HUES6 (cell line): ENCODE measurements around the gene LRRC72.

Experiments
- H3K27ac ChIP-seq: 2 replicates; pipeline ENCODE4 v1.7.0; 2013; ENCODE audit warnings: low read depth, mild to moderate bottlenecking, low read length, inconsistent platforms
- H3K27me3 ChIP-seq: 2 replicates; pipeline ENCODE4 v1.6.1; 2013; ENCODE audit warnings: low read length; ENCODE audit not compliant: control insufficient read depth, insufficient read depth
- H3K36me3 ChIP-seq: 2 replicates; pipeline ENCODE4 v1.6.1; 2013; ENCODE audit warnings: low read length; ENCODE audit not compliant: control insufficient read depth, insufficient read depth
- H3K4me1 ChIP-seq: 2 replicates; pipeline ENCODE4 v1.6.1; 2013; ENCODE audit warnings: low read length; ENCODE audit not compliant: control insufficient read depth, insufficient read depth
- H3K4me3 ChIP-seq: 2 replicates; pipeline ENCODE4 v1.5.1; 2013; ENCODE audit warnings: low read depth, low read length
- H3K9ac ChIP-seq: one replicate; pipeline ENCODE4 v1.6.1; 2013; ENCODE audit warnings: mild to moderate bottlenecking, low read length
- H3K9me3 ChIP-seq: 2 replicates; pipeline ENCODE4 v1.6.1; 2013; ENCODE audit warnings: low read depth, low read length; ENCODE audit not compliant: control insufficient read depth, insufficient read depth

Gene LRRC72

GRCh38 chr7:16579216-16579615 is 52.6 kb downstream of the LRRC72 start:
- Histone ChIP-seq H3K9me3 (no peaks in the 10 kb centered on the region), H3K27me3 (no peaks in the 10 kb centered on the region), H3K4me3 (no peak overlapping the region), H3K36me3 (no peaks in the 10 kb centered on the region), H3K4me1 (no peaks in the 10 kb centered on the region), H3K27ac (no peak overlapping the region), H3K9ac (no peak overlapping the region)

DNA sequence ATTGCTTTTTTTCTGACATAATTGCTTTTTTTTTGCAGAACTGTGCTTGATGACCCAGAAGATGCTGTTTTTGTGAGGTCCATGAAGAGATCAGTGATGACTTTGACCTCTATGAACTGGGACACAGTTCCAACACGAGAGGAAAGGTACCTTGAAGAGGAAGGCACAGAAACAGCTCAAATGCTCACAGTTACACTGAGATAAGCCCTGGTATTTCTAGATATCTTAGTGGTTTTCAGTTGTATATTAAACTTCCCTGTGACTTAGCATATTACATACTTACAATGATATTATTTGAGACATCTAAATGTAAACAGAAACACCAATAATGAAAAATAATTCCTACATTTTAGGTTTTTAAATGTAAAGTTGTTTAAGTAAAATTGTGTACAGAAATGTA is 54.7 kb downstream of the LRRC72 start:
- no peaks in the 10 kb centered on the region for H3K27me3 ChIP-seq
- no peak overlapping the region for H3K4me3 ChIP-seq
- no peak overlapping the region for H3K9ac ChIP-seq
- no peak overlapping the region for H3K27ac ChIP-seq
- no peaks in the 10 kb centered on the region for H3K36me3 ChIP-seq
- no peaks in the 10 kb centered on the region for H3K4me1 ChIP-seq
- H3K9me3 ChIP-seq = no peaks in the 10 kb centered on the region

DNA sequence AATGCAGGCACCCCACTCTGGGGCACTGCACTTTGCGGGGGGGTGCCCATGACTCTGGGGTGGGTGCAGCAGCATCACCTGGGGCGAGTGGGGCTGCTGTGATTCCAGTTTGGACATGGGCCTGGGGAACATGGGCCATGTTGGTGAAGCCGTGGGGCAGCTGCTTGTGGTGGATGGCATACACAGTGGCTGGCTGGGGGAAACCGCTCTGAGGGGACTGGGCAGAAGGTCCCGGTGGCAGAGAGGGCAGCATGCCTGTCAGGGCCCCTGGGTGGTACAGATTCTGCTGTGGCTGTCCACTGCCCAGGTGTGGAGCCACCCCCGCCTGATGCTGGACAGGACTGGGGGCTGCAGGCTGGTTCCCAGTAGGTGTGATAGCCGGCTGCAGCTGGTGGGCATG is 57.2 kb downstream of the LRRC72 start:
- 0 out of 2 replicates have a peak, but pooled peaks cover 9% of the 10 kb centered on the region for H3K4me1 ChIP-seq
- H3K4me3 ChIP-seq = no peak overlapping the region
- no peaks in the 10 kb centered on the region for H3K9me3 ChIP-seq
- H3K36me3 ChIP-seq = no peaks in the 10 kb centered on the region
- H3K27ac ChIP-seq = no peak overlapping the region
- H3K9ac ChIP-seq = no peak overlapping the region
- no peaks in the 10 kb centered on the region for H3K27me3 ChIP-seq

GRCh38 chr7:16585540-16585939 is 58.9 kb downstream of the LRRC72 start:
- no peak overlapping the region for H3K4me3 ChIP-seq
- H3K27ac ChIP-seq = no peak overlapping the region
- no peaks in the 10 kb centered on the region for H3K9me3 ChIP-seq

GRCh38 chr7:16586081-16586874 is 59.7 kb downstream of the LRRC72 start:
- H3K27me3 ChIP-seq = no peaks in the 10 kb centered on the region
- H3K9ac ChIP-seq = no peak overlapping the region
- no peaks in the 10 kb centered on the region for H3K36me3 ChIP-seq
- 0 out of 2 replicates have a peak, but pooled peaks cover 9% of the 10 kb centered on the region for H3K4me1 ChIP-seq
- H3K9me3 ChIP-seq = no peaks in the 10 kb centered on the region
- H3K27ac ChIP-seq = no peak overlapping the region
- H3K4me3 ChIP-seq = no peak overlapping the region

More at GRCh38 chr7:16585540-16585939, 58.9 kb downstream of the LRRC72 start:
- H3K4me1 ChIP-seq = 0 out of 2 replicates have a peak, but pooled peaks cover 9% of the 10 kb centered on the region
- no peak overlapping the region for H3K9ac ChIP-seq
- H3K27me3 ChIP-seq = no peaks in the 10 kb centered on the region
- no peaks in the 10 kb centered on the region for H3K36me3 ChIP-seq

DNA sequence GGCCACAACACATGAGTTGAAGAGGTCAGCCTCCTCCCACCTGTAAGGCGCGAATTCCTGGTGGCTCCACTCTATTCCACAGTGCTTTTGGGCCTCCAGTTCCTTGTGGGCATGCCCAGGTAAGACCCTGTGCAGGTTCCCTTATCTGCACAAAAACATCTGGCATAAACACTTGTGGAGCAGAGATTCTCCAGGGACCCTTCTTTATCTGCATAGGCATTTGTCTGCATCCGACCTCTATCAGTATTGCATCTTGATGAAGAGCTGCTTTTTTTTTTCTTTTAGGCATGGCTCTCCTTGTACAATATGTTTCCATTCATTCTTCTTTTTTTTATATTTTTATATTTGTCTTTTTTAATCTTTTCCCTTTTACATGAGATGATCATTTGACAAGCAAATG is 60.5 kb downstream of the LRRC72 start:
- Histone ChIP-seq H3K9ac (no peak overlapping the region), H3K4me1 (0 out of 2 replicates have a peak, but pooled peaks cover 9% of the 10 kb centered on the region), H3K9me3 (no peaks in the 10 kb centered on the region), H3K27me3 (no peaks in the 10 kb centered on the region), H3K27ac (no peak overlapping the region), H3K4me3 (no peak overlapping the region), H3K36me3 (no peaks in the 10 kb centered on the region)

- Histone ChIP-seq H3K27ac (no peak overlapping the region), H3K4me1 (0 out of 2 replicates have a peak, but pooled peaks cover 9% of the 10 kb centered on the region), H3K36me3 (no peaks in the 10 kb centered on the region), H3K9ac (no peak overlapping the region), H3K4me3 (no peak overlapping the region), H3K27me3 (no peaks in the 10 kb centered on the region), H3K9me3 (no peaks in the 10 kb centered on the region)
Measured at GRCh38 chr7:16587790-16588189, 61.2 kb downstream of the LRRC72 start.

GRCh38 chr7:16589881-16590280 is 63.3 kb downstream of the LRRC72 start:
- Histone ChIP-seq H3K9me3 (no peaks in the 10 kb centered on the region), H3K4me1 (0 out of 2 replicates have a peak, but pooled peaks cover 9% of the 10 kb centered on the region), H3K4me3 (no peak overlapping the region), H3K9ac (no peak overlapping the region), H3K36me3 (no peaks in the 10 kb centered on the region), H3K27ac (no peak overlapping the region), H3K27me3 (no peaks in the 10 kb centered on the region)

DNA sequence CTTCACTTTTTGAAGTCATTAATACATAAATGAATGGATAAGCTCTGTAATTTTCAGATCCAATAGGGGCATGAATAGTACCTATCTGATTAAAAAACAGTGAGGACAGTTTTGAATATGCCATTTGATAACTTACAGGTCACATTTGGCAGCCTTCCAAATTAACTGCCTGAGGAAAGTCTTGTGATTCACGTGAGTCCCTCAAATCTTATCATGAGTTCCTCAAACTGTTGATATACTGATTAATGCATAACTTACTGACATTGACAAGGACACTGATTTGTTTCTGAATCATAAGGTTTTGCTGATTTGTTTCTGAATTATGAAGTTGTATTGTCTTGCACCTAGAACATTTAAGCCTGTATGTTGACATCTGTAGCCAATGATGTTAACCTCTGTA is 63.8 kb downstream of the LRRC72 start:
- Histone ChIP-seq H3K36me3 (no peaks in the 10 kb centered on the region), H3K4me1 (peaks cover 9% of the 10 kb centered on the region; the same call in 1 of the 2 replicates), H3K9me3 (no peaks in the 10 kb centered on the region), H3K27ac (no peak overlapping the region), H3K27me3 (no peaks in the 10 kb centered on the region), H3K4me3 (no peak overlapping the region), H3K9ac (no peak overlapping the region)

GRCh38 chr7:16592395-16592794 is 65.8 kb downstream of the LRRC72 start:
- no peak overlapping the region for H3K4me3 ChIP-seq
- no peak overlapping the region for H3K9ac ChIP-seq
- H3K27me3 ChIP-seq = no peaks in the 10 kb centered on the region
- peaks cover 8% of the 10 kb centered on the region; the same call in 1 of the 2 replicates for H3K4me1 ChIP-seq
- H3K9me3 ChIP-seq = no peaks in the 10 kb centered on the region
- H3K27ac ChIP-seq = no peak overlapping the region
- H3K36me3 ChIP-seq = no peaks in the 10 kb centered on the region

DNA sequence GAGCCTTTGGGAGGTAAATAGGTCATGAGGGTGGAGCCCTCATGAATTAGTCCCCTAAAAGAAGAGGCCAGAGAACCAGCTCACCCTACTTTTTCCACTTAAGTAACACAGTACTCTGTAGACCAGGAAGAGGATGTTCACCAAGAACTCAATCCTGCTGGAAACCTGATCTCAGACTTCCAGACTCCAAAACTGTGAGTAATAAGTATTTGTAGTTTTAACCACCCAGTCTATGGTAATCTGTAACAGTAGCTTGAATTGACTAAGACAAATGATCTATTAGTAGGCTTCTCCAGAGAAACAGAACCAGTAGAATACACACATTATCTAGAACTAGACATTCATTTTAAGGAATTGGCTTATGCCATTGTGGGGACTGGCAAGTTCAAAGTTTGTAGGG is 67.4 kb downstream of the LRRC72 start:
- H3K9me3 ChIP-seq = no peaks in the 10 kb centered on the region
- no peak overlapping the region for H3K27ac ChIP-seq
- H3K36me3 ChIP-seq = no peaks in the 10 kb centered on the region
- H3K4me1 ChIP-seq = peaks cover 10% of the 10 kb centered on the region
- no peak overlapping the region for H3K4me3 ChIP-seq
- no peaks in the 10 kb centered on the region for H3K27me3 ChIP-seq
- no peak overlapping the region for H3K9ac ChIP-seq
